AG09319 (cell line): Measurements from ENCODE around the gene MARK4.

ENCODE experiments used
- DNase-seq: peaks from one replicate; pipeline ENCODE4 v3.0.0-alpha.2; 2010; ENCODE audit warnings: low read depth; ENCODE audit errors: extremely low read depth
- CTCF ChIP-seq: IDR thresholded peaks from 2 replicates; pipeline ENCODE4 v1.5.1; 2011; ENCODE audit warnings: low read depth, mild to moderate bottlenecking, inconsistent platforms, low read length, moderate library complexity

The MARK4 gene

GRCh38 chr19:45344621-45345505, 93.8 kb downstream of the MARK4 start:
- no peak for DNase-seq
- TF ChIP-seq CTCF, result no peak

- no peak for TF ChIP-seq CTCF
- DNase-seq, result no peak
Observed at GRCh38 chr19:45345506-45345860, 94.4 kb downstream of the MARK4 start.

- TF ChIP-seq CTCF, result no peak
- DNase-seq, result no peak
Observed at GRCh38 chr19:45346449-45346848, 95.4 kb downstream of the MARK4 start.

GRCh38 chr19:45347570-45348366, 96.7 kb downstream of the MARK4 start:
- no peak for DNase-seq
- no peak for TF ChIP-seq CTCF

DNA sequence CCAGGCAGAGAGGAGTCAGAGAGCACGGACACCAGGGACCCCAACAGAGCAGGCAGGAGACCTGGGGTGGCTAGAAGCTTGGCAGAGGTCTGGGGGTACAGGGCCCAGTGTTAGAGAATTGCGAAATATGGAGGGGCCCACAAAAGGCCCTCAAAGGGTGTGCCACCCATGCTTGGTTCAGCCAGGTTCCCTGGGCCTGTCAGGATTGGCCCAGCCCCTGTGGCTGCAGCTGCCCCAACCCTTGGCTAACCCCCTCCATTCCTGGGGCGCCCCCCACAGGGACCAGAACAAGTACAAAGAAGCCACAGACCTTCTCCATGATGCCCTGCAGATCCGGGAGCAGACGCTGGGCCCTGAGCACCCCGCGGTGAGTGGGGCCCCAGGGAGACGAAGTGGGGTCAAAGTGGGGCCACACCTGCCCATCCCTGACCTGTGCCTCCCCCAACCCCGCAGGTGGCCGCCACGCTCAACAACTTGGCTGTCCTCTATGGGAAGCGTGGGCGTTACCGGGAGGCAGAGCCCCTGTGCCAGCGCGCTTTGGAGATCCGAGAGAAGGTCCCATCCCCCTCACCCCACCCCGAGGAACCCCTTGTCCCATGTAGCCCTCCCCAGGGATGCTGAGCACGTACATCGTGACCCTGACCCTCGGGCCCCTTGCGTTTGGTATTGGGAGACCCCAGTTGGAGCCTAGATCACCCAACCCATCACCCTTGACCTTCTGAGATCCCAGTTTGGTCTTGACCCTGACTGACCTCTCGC, 97.5 kb downstream of the MARK4 start:
- no peak for TF ChIP-seq CTCF
- no peak for DNase-seq

DNA sequence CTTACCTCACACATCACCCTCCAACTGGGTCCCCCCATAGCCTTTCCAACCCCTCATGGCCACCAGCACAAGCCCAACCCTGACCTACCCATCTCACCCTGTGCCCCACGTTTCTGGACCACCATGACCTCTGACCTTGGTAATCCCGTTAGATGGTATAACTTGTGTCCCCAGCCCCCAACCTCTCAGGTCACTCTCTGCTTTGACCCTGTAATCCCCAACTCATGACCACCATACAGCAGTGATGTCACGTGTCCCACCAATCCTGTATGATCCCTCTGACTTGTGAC, 98.0 kb downstream of the MARK4 start:
- DNase-seq, result no peak
- no peak for TF ChIP-seq CTCF
